HuH-7.5 (cell line): ENCODE data around the gene UGGT2.
A peak's percentile ranks its signal among the peaks of the same experiment; 100 is the strongest.
"Not testable (repeated sequence)": the region's sequence is repeated elsewhere in the genome, so short reads cannot be mapped to it uniquely, and the experiment has no call there.

Experiments
- DNase-seq: peaks from one replicate; pipeline ENCODE4 v3.0.0; 2011; ENCODE audit warnings: low spot score

Gene UGGT2

DNA sequence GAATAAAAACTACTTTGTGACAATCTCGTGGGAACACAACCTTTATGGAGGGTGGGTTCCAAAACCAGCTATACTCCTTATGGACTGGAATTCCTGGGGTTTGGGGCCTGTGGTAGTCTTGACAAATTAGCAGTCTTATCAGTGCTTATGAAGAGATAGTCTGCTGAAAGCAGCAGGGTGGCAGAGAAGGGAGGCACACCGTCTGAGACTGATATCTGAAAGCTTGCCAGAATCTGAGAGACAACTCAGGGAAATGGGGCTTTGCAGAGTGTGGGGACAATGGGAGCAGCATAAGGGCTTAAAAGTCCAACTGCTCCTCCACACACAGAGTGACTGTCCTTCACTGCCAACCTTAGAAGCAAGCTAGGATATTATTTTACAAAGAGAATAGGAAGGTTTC lies 95.9 kb downstream of the UGGT2 start:
- DNase-seq = no peak

DNA sequence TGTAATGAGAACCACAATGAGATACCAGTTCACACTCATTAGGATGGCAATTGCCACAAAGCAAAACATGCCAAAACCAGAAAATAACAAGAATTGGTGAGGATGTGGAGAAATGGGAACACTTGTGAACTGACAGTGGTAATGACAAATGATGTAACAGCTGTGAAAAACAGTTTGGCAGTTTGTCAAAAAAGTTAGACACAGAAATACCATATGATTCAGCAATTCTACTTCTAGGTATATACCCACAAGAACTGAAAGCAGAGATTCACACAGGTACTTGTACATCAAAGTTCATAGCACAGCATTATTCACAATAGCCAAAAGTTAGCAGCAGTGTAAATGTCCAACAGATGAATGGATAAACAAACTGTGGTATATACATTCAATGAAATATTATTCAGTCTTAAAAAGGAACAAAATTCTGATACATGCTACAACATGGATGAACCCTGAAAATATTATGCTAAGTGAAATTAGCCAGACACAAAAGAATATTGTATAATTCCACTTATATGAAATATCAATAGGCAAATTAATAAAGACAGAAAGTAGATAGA lies 96.5 kb downstream of the UGGT2 start:
- DNase-seq = no peak

DNA sequence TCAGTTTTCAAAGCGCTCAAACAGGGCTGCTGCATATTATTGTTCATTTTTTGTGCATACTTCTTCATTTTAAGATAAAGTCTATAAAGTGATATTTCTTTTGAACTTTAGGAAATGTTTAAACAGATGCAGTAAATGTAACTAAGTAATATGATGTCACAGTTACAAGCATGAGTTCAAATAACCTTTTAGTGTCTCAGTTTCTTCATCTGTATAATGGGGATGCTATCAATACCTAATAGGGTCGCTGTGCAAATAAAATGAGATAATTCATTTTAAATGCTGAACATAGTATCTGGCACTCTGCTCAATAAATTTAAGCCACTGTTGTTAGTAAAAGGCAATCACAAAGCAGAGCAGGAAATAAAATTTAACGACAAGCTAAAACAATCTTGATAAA lies 97.5 kb downstream of the UGGT2 start:
- no peak for DNase-seq

DNA sequence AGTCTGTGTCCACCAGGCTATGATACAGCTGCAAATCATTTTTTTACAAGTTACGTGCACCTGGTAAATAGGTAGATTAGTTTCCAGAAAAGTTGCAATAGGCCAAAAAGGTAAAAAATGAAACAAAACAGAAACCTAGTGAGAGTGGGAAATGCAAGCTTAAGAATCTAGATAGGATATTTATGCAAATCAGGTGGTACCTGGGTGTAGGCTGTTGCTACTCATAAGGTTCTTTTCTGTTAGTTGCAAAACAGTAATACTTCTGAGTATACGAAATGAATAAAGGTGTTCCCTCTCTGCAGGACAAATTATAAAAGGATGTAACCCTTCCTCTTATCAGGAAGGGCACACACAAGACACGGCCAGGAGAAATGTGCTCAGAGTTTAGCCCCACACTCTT lies 97.9 kb downstream of the UGGT2 start:
- DNase-seq = no peak

DNA sequence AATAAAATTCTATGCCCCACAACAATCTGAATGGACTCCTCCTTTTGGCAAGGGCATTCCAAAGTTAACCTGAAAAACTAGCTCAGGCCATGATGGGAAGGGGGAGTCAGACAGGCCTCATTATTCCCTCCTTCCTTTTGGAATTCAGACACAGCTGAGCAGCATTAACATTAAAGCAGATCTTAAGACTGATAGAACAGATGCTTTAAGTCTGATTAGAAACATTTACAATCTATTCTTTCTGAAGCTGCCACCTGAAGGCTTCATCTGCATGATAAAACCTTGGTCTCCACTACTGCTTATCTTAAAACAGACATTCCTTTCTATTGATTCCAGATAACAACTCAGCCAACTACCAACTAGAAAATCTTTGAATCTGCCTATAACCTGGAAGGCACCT lies 98.9 kb downstream of the UGGT2 start:
- DNase-seq = no peak

DNA sequence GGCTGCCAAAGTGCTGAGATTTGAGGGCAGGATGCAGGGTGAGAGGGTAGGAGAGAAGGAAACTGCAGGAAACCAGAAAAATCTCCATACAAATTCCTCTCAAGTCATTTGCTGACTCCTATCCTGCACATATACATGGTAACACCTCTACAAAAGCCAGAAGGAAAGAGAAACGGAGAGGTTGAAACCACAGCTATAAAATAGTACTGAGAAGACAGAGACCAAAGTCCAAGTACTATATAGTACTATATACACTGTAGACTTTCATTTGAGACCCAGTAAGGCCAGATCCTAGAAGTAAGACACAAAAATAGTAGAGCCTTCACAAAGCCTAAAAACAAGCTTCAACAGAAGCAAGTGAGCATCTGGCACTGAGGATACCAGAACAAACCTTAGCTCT lies 103.1 kb downstream of the UGGT2 start:
- DNase-seq = no peak

DNA sequence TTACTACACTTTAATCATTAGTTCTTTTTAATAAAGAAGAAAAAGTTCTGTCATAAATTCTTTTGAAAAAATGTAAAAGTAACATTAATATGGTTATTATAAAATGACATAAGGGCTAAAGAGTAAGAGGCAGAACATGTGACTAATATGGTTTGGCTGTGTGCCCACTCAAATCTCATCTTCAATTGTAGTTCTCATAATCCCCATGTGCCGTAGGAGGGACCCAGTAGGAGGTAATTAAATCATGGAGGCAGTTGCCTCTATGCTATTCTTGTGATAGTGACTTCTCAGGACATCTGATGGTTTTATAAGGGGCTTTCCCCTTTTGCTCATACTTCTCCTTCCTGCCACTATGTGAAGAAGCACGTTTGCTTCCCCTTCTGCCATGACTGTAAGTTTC lies 104.5 kb downstream of the UGGT2 start:
- no peak for DNase-seq

DNA sequence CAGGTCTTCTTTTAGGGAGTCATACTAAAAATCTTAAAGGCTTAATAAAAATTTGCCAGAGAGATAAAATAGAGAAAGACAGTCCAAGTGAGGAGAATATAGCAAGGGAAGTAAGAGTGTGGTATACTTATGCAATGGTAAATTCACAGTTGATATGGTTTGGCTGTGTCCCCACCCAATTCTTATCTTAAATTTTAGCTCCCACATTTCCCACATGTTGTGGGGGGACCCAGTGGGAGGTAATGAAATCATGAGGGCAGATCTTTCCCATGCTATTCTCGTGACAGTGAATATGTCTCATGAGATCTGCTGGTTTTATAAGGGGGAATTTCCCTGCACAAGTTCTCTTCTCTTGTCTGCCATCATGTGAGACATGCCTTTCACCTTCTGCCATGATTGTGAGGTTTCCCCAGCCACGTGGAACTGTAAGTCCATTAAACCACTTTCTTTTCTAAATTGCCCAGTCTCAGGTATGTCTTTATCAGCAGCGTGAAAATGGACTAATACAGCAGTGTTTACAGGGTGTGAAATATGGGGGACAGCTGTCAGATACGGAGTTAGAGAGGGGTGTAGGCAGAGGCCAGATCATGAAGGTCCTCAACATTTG lies 115.4 kb downstream of the UGGT2 start:
- no peak for DNase-seq

DNA sequence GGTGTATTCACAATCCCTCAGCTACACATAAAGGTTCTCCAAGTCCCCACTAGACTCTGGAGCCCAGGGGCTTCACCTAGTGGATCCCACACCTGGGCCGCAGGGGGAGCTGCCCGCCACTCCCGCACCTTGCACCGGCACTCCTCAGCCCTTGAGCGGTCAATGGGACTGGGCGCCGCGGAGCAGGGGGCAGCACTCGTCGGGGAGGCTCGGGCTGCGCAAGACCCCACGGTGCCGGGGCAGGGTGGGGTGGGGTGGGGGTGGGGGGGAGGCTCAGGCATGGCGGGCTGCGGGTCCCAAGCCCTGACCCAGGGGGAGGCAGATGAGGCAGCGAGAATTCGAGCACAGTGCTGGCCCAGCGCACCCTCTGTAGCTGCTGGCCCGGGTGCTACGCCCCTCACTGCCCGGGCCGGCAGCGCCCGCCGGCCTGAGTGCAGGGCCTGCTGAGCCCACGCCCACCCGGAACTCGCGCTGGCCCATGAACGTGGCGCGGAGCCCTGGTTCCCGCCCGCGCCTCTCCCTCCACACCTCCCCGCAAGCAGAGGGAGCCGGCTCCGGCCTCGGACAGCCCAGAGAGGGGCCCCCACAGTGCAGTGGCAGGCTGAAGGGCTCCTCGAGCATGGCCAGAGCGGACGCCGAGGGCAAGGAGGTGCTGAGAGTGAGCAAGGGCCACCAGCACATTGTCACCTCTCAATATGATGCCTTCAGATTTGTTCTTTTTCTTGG lies 121.7 kb downstream of the UGGT2 start:
- no peak for DNase-seq

DNA sequence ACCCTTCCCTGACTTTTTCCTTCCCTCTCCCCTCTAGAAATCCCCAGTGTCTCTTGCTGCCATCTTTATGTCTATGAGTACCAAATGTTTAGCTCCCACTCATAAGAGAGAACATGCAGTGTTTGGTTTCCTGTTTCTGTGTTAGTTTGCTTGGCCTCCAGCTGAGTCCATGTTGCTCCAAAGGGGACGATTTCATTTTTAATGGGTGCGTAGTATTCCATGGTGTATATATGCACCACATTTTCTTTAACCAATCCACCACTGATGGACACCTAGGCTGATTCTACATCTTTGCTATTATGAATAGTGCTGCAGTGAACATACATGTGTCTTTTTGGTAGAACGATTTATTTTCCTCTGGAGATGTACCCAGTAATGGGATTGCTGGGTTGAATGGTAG lies 123.8 kb downstream of the UGGT2 start:
- no peak for DNase-seq

DNA sequence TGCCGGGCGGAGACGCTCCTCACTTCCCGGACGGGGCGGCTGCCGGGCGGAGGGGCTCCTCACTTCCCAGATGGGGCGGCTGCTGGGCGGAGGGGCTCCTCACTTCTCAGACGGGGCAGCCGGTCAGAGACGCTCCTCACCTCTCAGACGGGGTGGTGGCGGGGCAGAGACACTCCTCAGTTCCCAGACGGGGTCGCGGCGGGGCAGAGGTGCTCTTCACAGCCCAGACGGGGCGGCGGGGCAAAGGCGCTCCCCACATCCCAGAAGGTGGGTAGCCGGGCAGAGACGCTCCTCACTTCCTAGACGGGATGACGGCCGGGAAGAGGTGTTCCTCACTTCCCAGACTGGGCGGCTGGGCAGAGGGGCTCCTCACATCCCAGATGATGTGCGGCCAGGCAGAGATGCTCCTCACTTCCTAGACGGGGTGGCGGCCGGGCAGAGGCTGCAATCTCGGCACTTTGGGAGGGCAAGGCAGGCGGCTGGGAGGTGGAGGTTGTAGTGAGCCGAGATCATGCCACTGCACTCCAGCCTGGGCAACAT lies 124.8 kb downstream of the UGGT2 start:
- not testable (repeated sequence) for DNase-seq

DNA sequence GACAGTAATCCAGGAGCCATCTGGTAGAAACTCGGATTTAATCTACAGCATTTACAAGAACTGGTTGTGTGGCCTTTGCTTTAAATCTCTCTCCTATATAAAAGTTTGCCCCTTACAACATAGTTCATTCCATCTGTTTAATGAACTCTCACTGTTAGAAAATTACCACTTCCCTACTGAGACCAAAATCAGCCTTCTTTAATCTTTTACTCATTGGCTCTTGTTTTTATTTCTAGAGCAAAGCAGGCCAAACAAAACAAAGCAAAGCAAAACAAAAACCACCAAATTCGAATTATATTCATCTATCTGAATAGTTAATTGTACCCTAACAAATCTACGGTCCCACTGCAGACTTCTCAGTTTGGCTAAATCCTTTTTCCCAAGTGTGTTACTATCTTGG lies 127.0 kb downstream of the UGGT2 start:
- no peak for DNase-seq

DNA sequence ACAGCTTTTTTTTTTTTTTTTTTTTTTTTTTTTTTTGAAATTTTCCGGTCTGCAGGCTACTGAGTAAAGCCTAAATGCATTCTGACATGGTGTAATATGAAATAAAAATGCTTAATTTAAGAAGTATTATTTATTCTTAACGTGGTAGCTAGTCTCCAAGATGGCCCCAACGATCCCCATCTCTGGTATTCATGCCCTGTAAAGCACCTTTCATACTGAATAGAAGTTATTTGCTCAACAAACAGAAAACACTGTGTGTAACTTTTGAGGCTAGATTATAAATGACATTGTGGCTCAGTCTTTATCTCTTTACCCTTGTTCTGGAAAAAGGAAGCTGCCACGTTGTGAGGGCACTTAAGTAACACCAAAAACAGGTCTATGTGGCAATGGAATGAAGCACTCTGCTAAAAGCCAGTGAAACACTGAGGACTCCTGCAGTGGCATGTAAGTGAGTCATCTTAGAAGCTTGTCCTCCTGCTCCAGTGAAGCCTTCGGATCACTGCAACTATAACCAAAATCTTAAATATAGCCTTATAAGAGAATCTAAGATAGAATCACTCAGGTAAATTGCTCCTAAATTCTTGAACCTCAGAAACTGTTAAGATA lies 128.7 kb downstream of the UGGT2 start:
- DNase-seq = peak; percentile 2

DNA sequence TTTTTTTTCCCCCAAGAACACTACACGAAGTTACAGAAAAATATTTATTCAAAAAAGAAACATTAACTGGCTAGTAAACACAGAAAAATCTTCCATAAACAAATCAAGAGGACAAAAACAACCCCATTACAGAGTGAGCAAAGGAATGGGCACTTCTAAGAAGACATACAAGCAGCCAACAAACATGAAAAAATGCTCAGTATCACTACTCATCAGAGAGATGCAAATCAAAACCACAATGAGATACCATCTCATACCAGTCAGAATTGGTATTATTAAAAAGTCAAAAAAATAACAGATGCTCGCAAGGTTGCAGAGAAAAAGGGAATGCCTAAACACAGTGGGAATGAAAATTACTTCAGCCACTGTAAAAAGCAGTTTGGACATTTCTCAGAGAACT lies 131.7 kb downstream of the UGGT2 start:
- no peak for DNase-seq

DNA sequence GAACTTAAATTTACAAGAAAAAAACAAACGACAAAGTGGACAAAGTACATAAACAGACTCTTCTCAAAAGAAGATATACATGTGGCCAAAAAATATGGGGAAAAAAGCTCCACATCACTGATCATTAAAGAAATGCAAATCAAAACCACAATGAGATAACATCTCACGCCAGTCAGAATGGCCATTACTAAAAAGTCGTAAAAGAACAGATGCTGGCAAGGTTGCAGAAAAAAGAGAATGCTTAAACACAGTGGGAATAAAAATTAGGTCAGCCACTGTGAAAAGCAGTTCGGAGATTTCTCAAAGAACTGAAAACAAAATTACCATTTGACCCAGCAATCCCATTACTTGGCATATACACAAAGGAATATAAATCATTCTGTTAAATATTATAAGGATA lies 132.7 kb downstream of the UGGT2 start:
- no peak for DNase-seq

DNA sequence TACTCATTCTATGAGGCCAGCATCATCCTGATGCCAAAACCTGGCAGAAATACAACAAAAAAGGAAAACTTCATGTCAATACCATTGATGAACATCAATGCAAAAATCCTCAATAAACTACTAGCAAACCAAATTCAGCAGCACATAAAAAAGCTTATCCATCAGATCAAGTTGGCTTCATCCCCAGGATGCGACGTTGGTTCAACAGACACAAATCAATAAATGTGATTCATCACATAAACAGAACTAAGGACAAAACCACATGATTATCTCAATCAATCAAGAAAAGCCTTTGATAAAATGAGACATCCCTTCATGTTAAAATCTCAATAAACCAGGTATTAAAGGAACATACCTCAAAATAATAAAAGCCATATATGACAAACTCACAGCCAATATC lies 134.3 kb downstream of the UGGT2 start:
- DNase-seq = no peak

DNA sequence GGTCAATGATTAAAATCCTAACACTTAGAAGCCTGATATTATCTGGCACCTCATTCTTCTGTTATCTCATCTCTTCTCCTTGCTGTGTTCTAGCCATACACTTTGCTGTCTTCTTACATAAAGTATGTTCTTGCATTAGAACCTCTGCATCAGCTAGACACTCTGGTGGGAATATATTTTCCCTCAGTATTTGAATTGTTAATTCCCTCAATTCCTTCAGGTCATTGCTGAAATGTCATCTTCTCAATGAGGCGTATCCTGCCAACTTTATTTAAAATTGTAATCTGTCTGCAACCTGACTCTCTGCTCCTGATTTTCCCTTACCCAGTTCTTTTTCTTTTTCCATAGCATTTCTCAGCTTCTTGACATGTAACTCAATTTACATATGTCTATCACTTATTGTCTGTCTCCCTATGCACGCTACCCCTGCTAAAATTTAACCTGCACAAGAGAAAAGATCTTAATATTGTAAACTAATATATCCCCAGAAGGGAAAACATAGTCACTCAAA lies 138.2 kb downstream of the UGGT2 start:
- DNase-seq = no peak

DNA sequence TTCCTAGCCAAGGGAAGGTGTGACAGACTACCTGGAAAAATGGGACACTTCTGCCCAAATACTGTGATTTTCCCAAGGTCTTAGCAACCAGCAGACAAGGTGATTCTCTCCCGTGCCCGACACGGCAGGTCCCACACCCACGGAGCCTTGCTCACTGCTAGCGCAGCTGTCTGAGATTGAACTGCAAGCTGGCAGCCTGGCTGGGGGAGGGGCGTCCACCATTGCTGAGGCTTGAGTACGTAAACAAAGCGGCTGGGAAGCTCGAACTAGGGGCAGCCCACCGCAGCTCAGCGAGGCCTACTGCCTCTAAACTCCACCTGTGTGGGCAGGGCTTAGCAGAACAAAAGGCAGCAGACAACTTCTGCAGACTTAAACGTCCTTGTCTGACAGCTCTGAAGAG lies 146.2 kb downstream of the UGGT2 start:
- no peak for DNase-seq

DNA sequence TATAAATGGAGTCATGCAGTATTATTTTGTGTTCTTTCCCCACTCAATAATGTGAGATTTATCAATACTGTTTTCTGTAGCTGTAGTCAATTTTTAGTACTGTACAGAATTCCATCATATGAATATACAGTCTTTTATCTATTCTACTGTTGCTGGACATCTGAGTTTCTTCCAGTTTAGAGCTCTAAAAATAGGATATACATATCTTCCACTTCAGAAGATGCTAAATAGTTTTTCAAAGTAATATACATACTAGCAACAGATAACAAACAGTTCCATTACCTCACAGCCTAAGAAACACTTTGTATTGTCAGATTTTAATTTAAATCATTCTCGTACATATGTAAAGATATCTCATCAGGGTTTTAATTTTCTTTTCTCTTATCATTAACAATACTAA lies 149.6 kb downstream of the UGGT2 start:
- no peak for DNase-seq

DNA sequence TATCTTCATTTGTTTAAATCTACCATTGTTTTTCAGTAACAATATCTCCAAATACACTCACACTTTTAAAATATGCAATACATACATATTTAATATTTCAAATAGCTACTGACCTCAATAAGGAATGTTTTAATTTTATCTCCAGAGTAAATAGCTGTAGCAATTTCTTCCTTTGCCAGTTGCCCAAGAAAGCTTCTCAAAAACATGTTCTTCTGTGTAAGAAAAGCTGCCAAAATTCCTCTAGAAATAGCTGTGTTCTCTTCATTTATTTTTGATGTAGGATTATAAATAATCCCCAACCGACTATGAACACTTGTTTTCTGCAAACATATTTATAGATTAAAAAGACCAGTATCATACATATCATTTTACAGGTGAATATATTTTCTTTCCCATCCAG lies 150.5 kb downstream of the UGGT2 start:
- no peak for DNase-seq

DNA sequence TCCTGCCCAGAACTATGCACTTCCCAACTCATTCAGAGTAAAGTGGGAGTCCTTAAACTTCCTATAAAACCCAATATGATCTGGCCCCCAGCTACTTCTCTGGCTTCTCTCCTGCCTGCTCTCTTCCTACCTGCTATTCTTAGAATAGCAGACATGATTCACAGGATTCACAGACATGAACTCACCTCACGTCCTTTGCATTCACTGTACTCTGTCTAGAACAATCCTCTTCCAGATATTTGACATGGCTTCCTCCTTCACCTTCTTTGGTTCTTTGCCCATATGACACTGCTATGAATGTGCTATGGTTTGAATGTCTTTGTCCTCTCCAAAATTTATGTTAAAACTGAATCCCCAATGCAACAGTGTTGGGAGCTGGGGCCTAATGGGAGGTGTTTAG lies 154.9 kb downstream of the UGGT2 start:
- DNase-seq = no peak

DNA sequence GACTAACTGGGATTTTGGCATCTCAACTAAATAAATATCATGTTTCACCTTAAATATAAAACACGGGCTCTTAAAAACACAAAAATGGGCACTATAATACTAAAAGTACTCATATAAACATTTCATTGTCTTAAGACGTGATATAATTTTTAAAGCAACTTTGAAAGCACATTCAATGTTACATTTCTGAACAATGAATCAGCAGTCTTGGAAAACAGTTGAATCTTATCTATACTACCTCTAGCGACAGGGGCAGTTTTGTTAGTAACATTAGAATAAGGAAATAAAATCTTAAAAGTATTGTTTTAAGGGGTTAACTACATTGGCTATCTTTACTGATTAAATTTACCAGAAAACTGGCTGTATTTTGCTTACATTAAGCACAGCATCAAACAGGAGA lies 156.9 kb downstream of the UGGT2 start:
- no peak for DNase-seq

DNA sequence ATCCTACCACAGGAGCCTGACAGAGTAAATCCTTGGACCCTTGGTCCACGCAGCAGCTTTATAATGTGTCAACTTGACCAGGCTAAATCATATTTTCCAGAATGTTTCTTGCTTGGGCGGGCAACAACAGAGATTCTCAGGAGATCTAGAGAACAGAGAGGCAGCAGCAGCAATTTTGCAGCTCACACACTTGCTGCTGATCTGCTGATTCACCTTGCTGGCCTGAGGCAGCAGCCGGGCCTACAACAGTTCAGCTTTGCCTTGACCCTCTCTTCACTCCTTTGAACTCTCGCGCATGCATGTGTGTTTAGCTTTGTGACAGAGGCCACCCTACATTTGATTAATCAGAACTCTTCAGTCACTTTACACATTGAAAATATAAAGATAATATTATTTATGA lies 159.3 kb downstream of the UGGT2 start:
- no peak for DNase-seq
